ENCODE results near the gene SIVA1.

SIVA1 gene

GRCh38 chr14:104751539-104752422 lies 1.2 kb upstream of the SIVA1 start:
- no peak for DNase-seq (ENCODE audit: low read depth)

GRCh38 chr14:104752423-104752734 lies 568 bp upstream of the SIVA1 start:
- no peak for DNase-seq (ENCODE audit: low read depth)

GRCh38 chr14:104753528-104754212 lies 723 bp downstream of the SIVA1 start:
- no peak for DNase-seq (ENCODE audit: low read depth)

GRCh38 chr14:104754213-104754851 lies 1.4 kb downstream of the SIVA1 start:
- no peak for DNase-seq (ENCODE audit: low read depth)

- no peak for DNase-seq (ENCODE audit: low read depth)
These were observed 2.7 kb downstream of the SIVA1 start for GRCh38 chr14:104755621-104756020.

- no peak for DNase-seq (ENCODE audit: low read depth)
These were observed 3.7 kb downstream of the SIVA1 start for GRCh38 chr14:104756477-104757237.

- DNase-seq (ENCODE audit: low read depth) = no peak
These were observed 4.3 kb downstream of the SIVA1 start for GRCh38 chr14:104757238-104757585.

- DNase-seq (ENCODE audit: low read depth) = no peak
These were observed 4.9 kb downstream of the SIVA1 start for GRCh38 chr14:104757681-104758392.

- DNase-seq (ENCODE audit: low read depth) = no peak
These were observed 6.3 kb downstream of the SIVA1 start for GRCh38 chr14:104758981-104759969.

- DNase-seq (ENCODE audit: low read depth) = no peak
These were observed 12.6 kb downstream of the SIVA1 start for GRCh38 chr14:104765517-104765916.

- no peak for DNase-seq (ENCODE audit: low read depth)
These were observed 13.4 kb downstream of the SIVA1 start for GRCh38 chr14:104766256-104766862.

GRCh38 chr14:104766863-104767633 lies 14.1 kb downstream of the SIVA1 start:
- DNase-seq (ENCODE audit: low read depth) = no peak

GRCh38 chr14:104767634-104767918 lies 14.6 kb downstream of the SIVA1 start:
- DNase-seq (ENCODE audit: low read depth) = no peak

- DNase-seq (ENCODE audit: low read depth) = peak; percentile 87
These were observed 15.7 kb downstream of the SIVA1 start for GRCh38 chr14:104768437-104769323.

- DNase-seq (ENCODE audit: low read depth) = no peak
These were observed 16.6 kb downstream of the SIVA1 start for GRCh38 chr14:104769324-104770071.

GRCh38 chr14:104770072-104770579 lies 17.2 kb downstream of the SIVA1 start:
- no peak for DNase-seq (ENCODE audit: low read depth)

- no peak for DNase-seq (ENCODE audit: low read depth)
These were observed 17.9 kb downstream of the SIVA1 start for GRCh38 chr14:104770851-104771272.

Data from activated T-cell treated with anti-CD3 and anti-CD28 coated beads for 48 hours (primary cell).